GM23338 (cell line): ENCODE results near the gene MST1. TPM values are rescaled to one million over a fixed set of nuclear protein-coding genes. Genes with fewer than 3 reads are reported as not detected.

Experiments
- ATAC-seq: fragments of 200-7000 bp; cut with Tn5 transposase; 3 replicates; pipeline ENCODE4 v1.9.1; 2020
- DNase-seq: peaks from one replicate; pipeline ENCODE4 v3.0.0-alpha.2; 2015; ENCODE audit warnings: low spot score
- H2AFZ ChIP-seq: fragments of 200-600 bp; sonication (generic); 2 replicates; pipeline ENCODE4 v1.8.0; 2016; ENCODE audit warnings: antibody characterized with exemption, mild to moderate bottlenecking, moderate library complexity
- H3F3A ChIP-seq: fragments of 200-600 bp; sonication (generic); replicated peaks from 2 replicates; pipeline ENCODE4 v1.8.0; 2017; ENCODE audit warnings: antibody characterized with exemption, mixed run types, low read depth
- H3K27ac ChIP-seq: fragments of 200-600 bp; sonication (generic); 2 replicates; pipeline ENCODE4 v1.6.1; 2016; ENCODE audit warnings: low read depth
- H3K27me3 ChIP-seq: fragments of 200-600 bp; sonication (generic); 2 replicates; pipeline ENCODE4 v1.8.0; 2016; ENCODE audit warnings: mild to moderate bottlenecking, mixed run types, moderate library complexity; ENCODE audit not compliant: insufficient read depth
- H3K36me3 ChIP-seq: fragments of 200-600 bp; sonication (generic); 2 replicates; pipeline ENCODE4 v1.8.0; 2016; ENCODE audit warnings: mild to moderate bottlenecking; ENCODE audit not compliant: insufficient read depth
- H3K4me1 ChIP-seq: fragments of 200-600 bp; sonication (generic); 2 replicates; pipeline ENCODE4 v1.8.0; 2016; ENCODE audit warnings: mild to moderate bottlenecking, moderate library complexity; ENCODE audit not compliant: insufficient read depth
- H3K4me2 ChIP-seq: fragments of 200-600 bp; sonication (generic); 2 replicates; pipeline ENCODE4 v1.7.1; 2017; ENCODE audit warnings: mixed run types
- H3K4me3 ChIP-seq: fragments of 200-600 bp; sonication (generic); 2 replicates; pipeline ENCODE4 v1.6.1; 2016; ENCODE audit warnings: mixed run types
- H3K79me2 ChIP-seq: fragments of 200-600 bp; sonication (generic); replicated peaks from 2 replicates; pipeline ENCODE4 v1.8.0; 2017; ENCODE audit warnings: mild to moderate bottlenecking; ENCODE audit not compliant: insufficient read depth
- H3K9me2 ChIP-seq: fragments of 200-600 bp; sonication (generic); 2 replicates; pipeline ENCODE4 v1.8.0; 2017; ENCODE audit not compliant: insufficient read depth
- H4K20me1 ChIP-seq: fragments of 200-600 bp; sonication (generic); replicated peaks from 2 replicates; pipeline ENCODE4 v1.8.0; 2017; ENCODE audit warnings: mild to moderate bottlenecking; ENCODE audit not compliant: insufficient read depth
- H3K27ac Mint-ChIP-seq: 2 replicates; pipeline ENCODE4 v1.8.0; 2020; ENCODE audit warnings: inconsistent platforms, mild to moderate bottlenecking, moderate library complexity, mixed read lengths
- H3K27me3 Mint-ChIP-seq: 3 replicates; pipeline ENCODE4 v1.8.0; 2022; ENCODE audit warnings: low read depth, mild to moderate bottlenecking, moderate library complexity, mixed read lengths, inconsistent platforms; ENCODE audit not compliant: insufficient read depth, poor library complexity
- H3K36me3 Mint-ChIP-seq: 3 replicates; pipeline ENCODE4 v1.8.0; 2021; ENCODE audit warnings: low read depth, mild to moderate bottlenecking, inconsistent platforms, moderate library complexity, mixed read lengths
- H3K4me1 Mint-ChIP-seq: 3 replicates; pipeline ENCODE4 v1.8.0; 2020; ENCODE audit warnings: mild to moderate bottlenecking, inconsistent platforms, mixed read lengths
- H3K4me3 Mint-ChIP-seq: 3 replicates; pipeline ENCODE4 v1.8.0; 2021; ENCODE audit warnings: moderate library complexity, mild to moderate bottlenecking, inconsistent platforms, mixed read lengths
- H3K9me3 Mint-ChIP-seq: 3 replicates; pipeline ENCODE4 v1.8.0; 2020; ENCODE audit warnings: moderate library complexity, mild to moderate bottlenecking, inconsistent platforms, mixed read lengths
- CREB1 ChIP-seq: fragments of 250-450 bp; sonication (Bioruptor Pico); IDR thresholded peaks from 2 replicates; pipeline ENCODE4 v1.5.0; 2020; ENCODE audit warnings: low read depth, mild to moderate bottlenecking, moderate library complexity
- EZH2phosphoT487 ChIP-seq: fragments of 200-600 bp; sonication (generic); IDR thresholded peaks from one replicate; pipeline ENCODE4 v1.8.1; 2018; ENCODE audit warnings: antibody characterized with exemption; ENCODE audit not compliant: unreplicated experiment
- JUNB ChIP-seq: IDR thresholded peaks from one replicate; pipeline ENCODE4 v1.6.1; 2016; ENCODE audit warnings: antibody characterized with exemption; ENCODE audit not compliant: unreplicated experiment
- NANOG ChIP-seq: IDR thresholded peaks from 2 replicates; pipeline ENCODE4 v1.6.1; 2016; ENCODE audit warnings: antibody characterized with exemption, borderline replicate concordance
- POLR2AphosphoS5 ChIP-seq: IDR thresholded peaks from 2 replicates; pipeline ENCODE4 v1.6.1; 2016; ENCODE audit warnings: antibody characterized with exemption, low read depth
- REST ChIP-seq: IDR thresholded peaks from one replicate; pipeline ENCODE4 v1.6.1; 2018; ENCODE audit warnings: antibody characterized with exemption; ENCODE audit not compliant: unreplicated experiment
- STAT1 ChIP-seq: IDR thresholded peaks from one replicate; pipeline ENCODE4 v1.6.1; 2016; ENCODE audit warnings: antibody characterized with exemption; ENCODE audit not compliant: unreplicated experiment
- ZNF114 ChIP-seq: fragments of 250-450 bp; sonication (Bioruptor Pico); IDR thresholded peaks from 2 replicates; pipeline ENCODE4 v1.5.0; 2020; ENCODE audit warnings: mild to moderate bottlenecking, moderate library complexity
- ZNF331 ChIP-seq: fragments of 250-450 bp; sonication (Bioruptor Pico); IDR thresholded peaks from 2 replicates; pipeline ENCODE4 v1.5.0; 2020; ENCODE audit warnings: low read depth, mild to moderate bottlenecking, moderate library complexity
- polyA plus RNA-seq: library from polyadenylated mRNA; unstranded; fragments of >200 nt; fragmentation: Nextera tagmentation; extraction: Ambion mirVana; gene quantifications from 2 replicates; pipeline ENCODE4 v1.2.1, GENCODE V29; 2016
- total RNA-seq: library from RNA; depleted of rRNA; stranded (reverse); fragments of >200 nt; shearing (Covaris generic); gene quantifications from 2 replicates; pipeline ENCODE4 v1.2.3, GENCODE V29; 2014
- TF ChIP-seq, protein P1 (sequence below), 2 experiments: fragments of 200-600 bp in 1 of 2; sonication (generic) in 1 of 2; conservative IDR thresholded peaks; 2 replicates each; pipeline versions ENCODE4 v1.5.1 to v1.6.1; 2016 to 2017; ENCODE audit warnings: antibody characterized with exemption in 2 of 2, low read depth in 2 of 2, mild to moderate bottlenecking in 2 of 2, moderate library complexity in 1 of 2
- TF ChIP-seq, protein P2 (sequence below): fragments of 250-450 bp; sonication (Bioruptor Pico); IDR thresholded peaks from 2 replicates; pipeline ENCODE4 v1.5.0; 2020; ENCODE audit warnings: mild to moderate bottlenecking, moderate library complexity

Gene MST1
- total and polyA plus RNA-seq, 2 experiments from 2014 or later: 5.9 to 11.1 TPM

- no peak for TF ChIP-seq REST
- no peak for TF ChIP-seq ZNF114 (CRISPR knock-in tag)
- TF ChIP-seq, protein P1, sequence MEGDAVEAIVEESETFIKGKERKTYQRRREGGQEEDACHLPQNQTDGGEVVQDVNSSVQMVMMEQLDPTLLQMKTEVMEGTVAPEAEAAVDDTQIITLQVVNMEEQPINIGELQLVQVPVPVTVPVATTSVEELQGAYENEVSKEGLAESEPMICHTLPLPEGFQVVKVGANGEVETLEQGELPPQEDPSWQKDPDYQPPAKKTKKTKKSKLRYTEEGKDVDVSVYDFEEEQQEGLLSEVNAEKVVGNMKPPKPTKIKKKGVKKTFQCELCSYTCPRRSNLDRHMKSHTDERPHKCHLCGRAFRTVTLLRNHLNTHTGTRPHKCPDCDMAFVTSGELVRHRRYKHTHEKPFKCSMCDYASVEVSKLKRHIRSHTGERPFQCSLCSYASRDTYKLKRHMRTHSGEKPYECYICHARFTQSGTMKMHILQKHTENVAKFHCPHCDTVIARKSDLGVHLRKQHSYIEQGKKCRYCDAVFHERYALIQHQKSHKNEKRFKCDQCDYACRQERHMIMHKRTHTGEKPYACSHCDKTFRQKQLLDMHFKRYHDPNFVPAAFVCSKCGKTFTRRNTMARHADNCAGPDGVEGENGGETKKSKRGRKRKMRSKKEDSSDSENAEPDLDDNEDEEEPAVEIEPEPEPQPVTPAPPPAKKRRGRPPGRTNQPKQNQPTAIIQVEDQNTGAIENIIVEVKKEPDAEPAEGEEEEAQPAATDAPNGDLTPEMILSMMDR (conservative IDR thresholded peaks at IDR 0.05; ENCODE audit: low read depth in 2 of 2): no peak
- no peak for TF ChIP-seq STAT1
- TF ChIP-seq EZH2phosphoT487: no peak
Observed at GRCh38 chr3:49705390-49705960, 16.2 kb upstream of the MST1 start (continued).

DNA sequence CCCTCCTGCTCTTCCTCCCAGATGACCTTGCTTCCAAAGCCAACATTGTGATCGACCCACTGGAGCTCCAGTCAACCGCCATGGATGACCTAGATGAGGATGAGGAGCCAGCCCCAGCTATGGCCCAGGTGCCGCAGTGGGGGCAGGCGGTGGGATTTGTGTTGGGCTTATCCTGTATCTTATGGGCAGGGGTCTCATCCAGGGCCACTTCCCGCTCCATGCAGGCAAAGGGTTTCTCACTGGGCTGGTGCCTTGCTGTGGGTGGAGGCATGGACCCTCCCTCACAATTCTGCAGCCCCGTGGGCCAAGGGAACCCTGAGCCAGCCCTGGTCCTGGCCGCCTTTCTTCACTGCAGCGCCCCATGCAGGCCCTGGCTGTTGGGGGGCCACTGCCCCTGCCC is 15.4 kb upstream of the MST1 start:
- Histone ChIP-seq H3K27ac (no peak overlapping the region), H3K4me2 (no peak overlapping the region), H3K4me1 (no peaks in the 10 kb centered on the region), H3K27me3 (no peaks in the 10 kb centered on the region), H3K9me2 (no peaks in the 10 kb centered on the region), H3F3A (no peaks in the 10 kb centered on the region; the same call in 1 of the 2 replicates), H3K79me2 (no peaks in the 10 kb centered on the region), H4K20me1 (peaks cover 6% of the 10 kb centered on the region), H3K4me3 (no peak overlapping the region), H2AFZ (no peak overlapping the region), H3K36me3 (no peaks in the 10 kb centered on the region)
- no peak for ATAC-seq
- Mint-ChIP-seq H3K27me3 (peaks cover 24% of the 10 kb centered on the region), H3K27ac (no peak overlapping the region), H3K36me3 (peaks cover 15% of the 10 kb centered on the region), H3K4me3 (no peak overlapping the region), H3K4me1 (peaks cover 18% of the 10 kb centered on the region), H3K9me3 (no peaks in the 10 kb centered on the region)
- no peak for DNase-seq
- TF ChIP-seq JUNB: no peak
- TF ChIP-seq ZNF114 (CRISPR knock-in tag): no peak
- TF ChIP-seq ZNF331 (CRISPR knock-in tag): no peak
- no peak for TF ChIP-seq EZH2phosphoT487
- no peak for TF ChIP-seq NANOG
- TF ChIP-seq, protein P2, sequence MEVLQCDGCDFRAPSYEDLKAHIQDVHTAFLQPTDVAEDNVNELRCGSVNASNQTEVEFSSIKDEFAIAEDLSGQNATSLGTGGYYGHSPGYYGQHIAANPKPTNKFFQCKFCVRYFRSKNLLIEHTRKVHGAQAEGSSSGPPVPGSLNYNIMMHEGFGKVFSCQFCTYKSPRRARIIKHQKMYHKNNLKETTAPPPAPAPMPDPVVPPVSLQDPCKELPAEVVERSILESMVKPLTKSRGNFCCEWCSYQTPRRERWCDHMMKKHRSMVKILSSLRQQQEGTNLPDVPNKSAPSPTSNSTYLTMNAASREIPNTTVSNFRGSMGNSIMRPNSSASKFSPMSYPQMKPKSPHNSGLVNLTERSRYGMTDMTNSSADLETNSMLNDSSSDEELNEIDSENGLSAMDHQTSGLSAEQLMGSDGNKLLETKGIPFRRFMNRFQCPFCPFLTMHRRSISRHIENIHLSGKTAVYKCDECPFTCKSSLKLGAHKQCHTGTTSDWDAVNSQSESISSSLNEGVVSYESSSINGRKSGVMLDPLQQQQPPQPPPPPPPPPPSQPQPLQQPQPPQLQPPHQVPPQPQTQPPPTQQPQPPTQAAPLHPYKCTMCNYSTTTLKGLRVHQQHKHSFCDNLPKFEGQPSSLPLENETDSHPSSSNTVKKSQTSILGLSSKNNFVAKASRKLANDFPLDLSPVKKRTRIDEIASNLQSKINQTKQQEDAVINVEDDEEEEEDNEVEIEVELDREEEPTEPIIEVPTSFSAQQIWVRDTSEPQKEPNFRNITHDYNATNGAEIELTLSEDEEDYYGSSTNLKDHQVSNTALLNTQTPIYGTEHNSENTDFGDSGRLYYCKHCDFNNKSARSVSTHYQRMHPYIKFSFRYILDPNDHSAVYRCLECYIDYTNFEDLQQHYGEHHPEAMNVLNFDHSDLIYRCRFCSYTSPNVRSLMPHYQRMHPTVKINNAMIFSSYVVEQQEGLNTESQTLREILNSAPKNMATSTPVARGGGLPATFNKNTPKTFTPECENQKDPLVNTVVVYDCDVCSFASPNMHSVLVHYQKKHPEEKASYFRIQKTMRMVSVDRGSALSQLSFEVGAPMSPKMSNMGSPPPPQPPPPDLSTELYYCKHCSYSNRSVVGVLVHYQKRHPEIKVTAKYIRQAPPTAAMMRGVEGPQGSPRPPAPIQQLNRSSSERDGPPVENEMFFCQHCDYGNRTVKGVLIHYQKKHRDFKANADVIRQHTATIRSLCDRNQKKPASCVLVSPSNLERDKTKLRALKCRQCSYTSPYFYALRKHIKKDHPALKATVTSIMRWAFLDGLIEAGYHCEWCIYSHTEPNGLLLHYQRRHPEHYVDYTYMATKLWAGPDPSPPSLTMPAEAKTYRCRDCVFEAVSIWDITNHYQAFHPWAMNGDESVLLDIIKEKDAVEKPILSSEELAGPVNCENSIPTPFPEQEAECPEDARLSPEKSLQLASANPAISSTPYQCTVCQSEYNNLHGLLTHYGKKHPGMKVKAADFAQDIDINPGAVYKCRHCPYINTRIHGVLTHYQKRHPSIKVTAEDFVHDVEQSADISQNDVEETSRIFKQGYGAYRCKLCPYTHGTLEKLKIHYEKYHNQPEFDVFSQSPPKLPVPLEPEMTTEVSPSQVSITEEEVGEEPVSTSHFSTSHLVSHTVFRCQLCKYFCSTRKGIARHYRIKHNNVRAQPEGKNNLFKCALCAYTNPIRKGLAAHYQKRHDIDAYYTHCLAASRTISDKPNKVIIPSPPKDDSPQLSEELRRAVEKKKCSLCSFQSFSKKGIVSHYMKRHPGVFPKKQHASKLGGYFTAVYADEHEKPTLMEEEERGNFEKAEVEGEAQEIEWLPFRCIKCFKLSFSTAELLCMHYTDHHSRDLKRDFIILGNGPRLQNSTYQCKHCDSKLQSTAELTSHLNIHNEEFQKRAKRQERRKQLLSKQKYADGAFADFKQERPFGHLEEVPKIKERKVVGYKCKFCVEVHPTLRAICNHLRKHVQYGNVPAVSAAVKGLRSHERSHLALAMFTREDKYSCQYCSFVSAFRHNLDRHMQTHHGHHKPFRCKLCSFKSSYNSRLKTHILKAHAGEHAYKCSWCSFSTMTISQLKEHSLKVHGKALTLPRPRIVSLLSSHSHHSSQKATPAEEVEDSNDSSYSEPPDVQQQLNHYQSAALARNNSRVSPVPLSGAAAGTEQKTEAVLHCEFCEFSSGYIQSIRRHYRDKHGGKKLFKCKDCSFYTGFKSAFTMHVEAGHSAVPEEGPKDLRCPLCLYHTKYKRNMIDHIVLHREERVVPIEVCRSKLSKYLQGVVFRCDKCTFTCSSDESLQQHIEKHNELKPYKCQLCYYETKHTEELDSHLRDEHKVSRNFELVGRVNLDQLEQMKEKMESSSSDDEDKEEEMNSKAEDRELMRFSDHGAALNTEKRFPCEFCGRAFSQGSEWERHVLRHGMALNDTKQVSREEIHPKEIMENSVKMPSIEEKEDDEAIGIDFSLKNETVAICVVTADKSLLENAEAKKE (CRISPR knock-in tag): no peak
- TF ChIP-seq STAT1: no peak
- TF ChIP-seq CREB1: no peak
- TF ChIP-seq, protein P1 (conservative IDR thresholded peaks at IDR 0.05; ENCODE audit: low read depth in 2 of 2): no peak
- no peak for TF ChIP-seq POLR2AphosphoS5
